Activated gamma-delta T cell treated with anti-CD3 and anti-CD28 coated beads, Interleukin-2, amount 50 U/mL, for 16 hours (primary cell): ENCODE measurements around the gene SDC3.

ENCODE experiments used
- DNase-seq: peaks from one replicate; pipeline ENCODE4 v3.0.0-alpha.2; 2020; ENCODE audit warnings: low read depth

SDC3 gene

GRCh38 chr1:30888975-30889374 is 19.6 kb downstream of the SDC3 start:
- no peak for DNase-seq

DNA sequence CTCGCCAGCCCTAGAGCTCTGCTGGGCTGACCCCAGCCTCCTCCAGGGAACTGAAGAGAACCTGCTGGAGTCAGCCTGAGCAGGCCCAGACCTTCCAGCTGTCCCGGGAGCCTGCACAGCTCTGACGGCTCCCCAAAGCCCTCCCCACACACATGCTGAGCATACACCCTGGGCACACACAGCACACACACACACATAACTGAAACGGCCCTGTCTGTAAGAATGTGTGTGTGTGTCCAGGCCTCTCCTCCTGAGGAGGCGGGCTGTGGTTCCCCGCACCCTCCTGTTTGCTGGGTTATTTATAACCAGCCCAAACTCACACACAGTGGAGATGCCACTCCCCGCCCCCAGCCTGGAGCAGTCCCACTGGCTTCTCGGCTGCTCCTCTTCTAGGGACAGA is 20.2 kb downstream of the SDC3 start:
- no peak for DNase-seq

DNA sequence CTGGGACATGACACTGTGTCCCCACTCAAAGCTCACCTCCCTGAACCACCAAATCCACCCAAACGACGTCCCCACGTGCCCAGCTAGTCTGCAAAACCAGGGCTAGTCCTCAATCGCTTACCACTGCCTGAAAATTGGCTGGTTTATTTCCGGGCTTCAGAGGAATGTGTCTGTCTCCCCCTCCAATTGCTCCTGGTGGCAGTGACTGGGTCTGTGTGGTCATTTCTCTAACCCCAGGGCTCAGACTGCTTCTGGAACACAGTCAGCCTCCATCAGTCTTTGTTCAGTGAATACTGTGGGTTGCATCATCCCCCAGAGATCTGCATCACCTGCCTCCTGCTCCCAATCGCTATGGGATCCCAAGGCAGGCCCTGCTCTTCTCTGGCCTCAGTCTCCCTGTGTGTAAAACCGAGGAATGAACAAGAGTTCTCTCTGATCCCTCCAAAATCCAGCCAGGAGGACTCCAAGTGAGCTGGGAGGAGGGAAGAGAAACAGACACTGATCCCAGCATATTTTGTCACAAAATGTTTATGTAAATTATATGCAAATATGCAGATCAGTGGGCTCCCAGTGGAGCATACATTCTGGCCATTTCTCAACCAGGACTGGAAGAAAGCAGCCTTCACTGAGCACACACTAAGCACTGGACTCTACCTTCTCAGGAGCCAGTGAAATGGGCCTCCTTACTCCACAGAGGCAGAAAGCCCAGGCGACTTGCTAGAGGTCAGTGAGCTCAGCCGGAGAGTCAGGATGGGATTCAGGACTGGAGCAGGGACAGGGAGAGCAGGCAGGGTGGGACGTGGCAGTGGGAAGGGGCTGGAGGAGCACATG is 20.9 kb downstream of the SDC3 start:
- no peak for DNase-seq

- DNase-seq, result no peak
These were observed 21.7 kb downstream of the SDC3 start for GRCh38 chr1:30886710-30887428.

DNA sequence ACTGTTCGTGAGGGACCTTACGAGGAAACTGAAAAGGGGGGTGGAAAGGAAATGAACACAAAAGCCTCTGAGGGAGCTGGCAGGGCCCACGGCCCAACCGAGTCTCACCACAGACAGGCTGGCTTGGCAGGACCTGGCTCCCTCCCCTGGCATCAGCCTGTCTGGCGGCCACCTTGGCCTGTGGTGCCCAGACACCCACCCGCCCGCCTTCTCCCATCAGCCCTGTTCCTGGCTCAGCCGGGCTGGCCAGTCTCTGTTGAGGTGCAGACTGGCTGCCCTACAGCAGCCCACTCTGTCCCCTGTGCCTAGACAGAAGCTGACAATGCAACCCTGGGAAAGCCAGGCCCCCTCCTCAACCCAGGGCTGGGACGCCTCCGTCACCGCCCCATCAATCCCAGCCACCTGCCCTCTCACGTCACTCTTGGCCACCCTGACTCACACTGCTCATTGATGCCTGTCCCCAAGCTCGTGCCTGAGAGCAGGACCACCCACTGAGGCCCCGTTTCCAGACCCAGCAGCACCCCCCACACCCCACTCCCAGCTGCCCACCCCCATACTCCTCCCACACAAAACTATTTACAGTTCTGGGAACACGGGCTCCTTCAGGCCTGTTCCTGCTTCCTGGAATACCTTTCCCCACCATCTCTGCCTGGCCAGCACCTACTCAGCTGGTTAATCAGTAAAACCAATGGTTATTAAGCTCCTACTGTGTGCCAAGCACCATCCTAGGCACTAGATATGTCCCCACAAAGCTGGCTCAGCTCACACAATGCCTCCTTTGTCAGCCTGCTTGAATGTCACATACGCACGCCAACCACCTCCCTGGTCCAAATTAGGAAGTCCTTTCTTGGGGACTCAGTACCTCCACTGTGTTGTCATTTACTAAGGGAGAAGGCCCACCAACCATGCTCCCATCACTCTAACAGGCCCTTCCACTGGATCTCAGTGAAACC is 22.7 kb downstream of the SDC3 start:
- DNase-seq, result no peak

DNA sequence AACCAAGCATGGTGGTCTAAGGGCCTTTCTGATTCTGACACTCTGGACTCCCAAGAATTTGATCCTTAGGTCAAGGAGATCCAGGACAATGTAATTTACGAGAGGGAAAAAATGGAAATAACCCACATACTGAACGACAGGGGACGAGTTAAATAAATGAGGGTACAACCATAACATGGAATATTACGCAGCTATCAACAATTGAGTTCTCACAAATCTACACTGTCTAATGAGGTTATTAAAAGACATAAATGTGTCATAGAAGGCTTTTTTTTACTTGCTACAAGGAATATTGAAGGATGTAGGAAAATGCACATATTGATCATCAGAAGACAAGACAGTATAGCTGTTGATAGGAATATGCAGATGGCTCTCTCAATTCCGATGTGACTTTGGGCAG is 23.8 kb downstream of the SDC3 start:
- DNase-seq, result no peak

- no peak for DNase-seq
These were observed 25.0 kb downstream of the SDC3 start for GRCh38 chr1:30883389-30884172.

DNA sequence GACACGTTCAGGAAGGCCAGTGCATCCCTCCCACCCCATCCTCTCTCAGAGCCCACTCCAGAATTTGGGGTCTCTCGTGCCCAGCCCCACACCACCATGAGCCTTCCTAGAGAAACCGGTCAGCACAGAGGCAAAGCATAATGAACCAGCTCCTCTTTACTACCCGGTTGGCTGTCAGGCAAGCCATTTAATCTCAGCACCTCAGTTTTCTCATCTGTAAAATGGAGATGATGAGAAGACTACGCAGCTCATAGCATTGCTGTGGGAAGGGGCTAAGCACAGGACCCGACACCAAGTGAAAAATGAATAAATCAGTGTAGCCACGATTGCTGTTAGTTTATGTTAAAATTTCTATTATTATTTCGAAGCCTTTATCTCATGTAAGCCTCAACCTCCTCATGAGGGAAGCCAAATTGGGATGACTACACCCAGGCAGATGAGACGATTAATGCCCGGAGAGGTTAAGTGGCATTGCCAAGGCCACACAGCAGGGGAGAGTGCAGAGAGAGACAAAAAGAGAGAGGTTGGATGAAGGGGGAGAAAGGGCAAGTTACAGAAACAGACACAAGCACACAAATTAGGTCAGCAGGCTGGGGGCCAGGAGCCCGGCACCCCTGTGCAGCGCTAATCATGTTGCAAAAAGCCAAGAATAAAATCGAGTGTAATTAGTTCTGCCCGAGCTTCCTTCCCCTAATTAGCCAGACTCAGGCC is 25.7 kb downstream of the SDC3 start:
- DNase-seq, result no peak

- no peak for DNase-seq
These were observed 27.0 kb downstream of the SDC3 start for GRCh38 chr1:30881319-30882181.

- no peak for DNase-seq
These were observed 27.8 kb downstream of the SDC3 start for GRCh38 chr1:30880678-30881318.

DNA sequence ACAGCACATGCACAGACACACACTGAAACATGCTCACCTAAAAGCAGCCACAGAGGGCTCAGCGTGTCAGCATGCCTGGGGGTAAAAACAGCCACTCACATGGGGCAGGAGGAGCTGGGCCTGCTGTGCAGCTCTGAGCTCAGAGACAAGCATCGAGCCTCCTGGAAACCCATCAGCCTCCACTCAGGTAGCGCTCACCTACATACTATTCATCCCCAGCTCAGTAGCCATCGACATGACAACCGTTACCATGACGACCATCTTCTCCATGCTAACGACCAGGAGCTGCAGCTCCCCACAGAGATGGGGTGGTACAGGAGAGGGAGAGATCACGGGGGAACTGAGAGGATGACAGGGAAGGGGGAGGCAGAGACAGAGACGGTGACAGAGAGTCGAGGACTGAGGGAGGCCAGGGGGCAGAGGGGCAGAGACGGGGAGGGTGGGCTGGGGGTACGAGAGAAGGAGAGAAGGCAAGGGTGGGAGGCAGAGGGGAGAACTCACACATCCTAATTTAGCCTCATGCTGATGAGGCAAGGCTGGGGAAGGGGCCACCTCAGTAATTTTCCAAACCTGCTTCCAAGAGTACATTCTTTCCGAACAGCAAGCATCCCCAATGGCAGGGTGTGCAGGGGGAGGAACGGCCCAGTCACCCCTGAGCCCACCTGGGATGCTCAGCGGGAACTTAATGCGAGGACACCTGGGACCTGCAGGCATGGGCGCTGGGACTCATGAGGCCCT is 28.4 kb downstream of the SDC3 start:
- DNase-seq, result no peak

GRCh38 chr1:30879126-30879786 is 29.3 kb downstream of the SDC3 start:
- no peak for DNase-seq

DNA sequence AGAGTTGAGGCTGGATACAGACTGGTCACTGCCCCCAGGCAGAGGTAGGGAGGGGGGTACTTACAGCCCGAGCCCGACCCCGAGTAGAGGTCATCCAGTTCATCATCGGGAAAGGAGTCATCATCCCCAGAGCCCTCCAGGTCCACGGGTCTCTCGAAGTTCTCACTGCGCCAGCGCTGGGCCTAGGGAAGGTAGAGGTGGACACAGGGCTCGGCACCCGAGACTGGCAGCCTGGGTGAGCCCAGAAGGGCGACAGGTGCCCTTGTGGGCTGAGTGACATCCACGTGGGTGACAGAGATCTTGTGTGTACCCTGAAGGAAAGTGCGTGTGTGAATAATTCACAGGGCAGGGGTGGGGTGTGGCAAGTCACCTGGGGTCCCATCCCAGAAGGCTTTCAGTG is 30.0 kb downstream of the SDC3 start:
- no peak for DNase-seq

- DNase-seq, result no peak
These were observed 30.5 kb downstream of the SDC3 start for GRCh38 chr1:30878016-30878415.

DNA sequence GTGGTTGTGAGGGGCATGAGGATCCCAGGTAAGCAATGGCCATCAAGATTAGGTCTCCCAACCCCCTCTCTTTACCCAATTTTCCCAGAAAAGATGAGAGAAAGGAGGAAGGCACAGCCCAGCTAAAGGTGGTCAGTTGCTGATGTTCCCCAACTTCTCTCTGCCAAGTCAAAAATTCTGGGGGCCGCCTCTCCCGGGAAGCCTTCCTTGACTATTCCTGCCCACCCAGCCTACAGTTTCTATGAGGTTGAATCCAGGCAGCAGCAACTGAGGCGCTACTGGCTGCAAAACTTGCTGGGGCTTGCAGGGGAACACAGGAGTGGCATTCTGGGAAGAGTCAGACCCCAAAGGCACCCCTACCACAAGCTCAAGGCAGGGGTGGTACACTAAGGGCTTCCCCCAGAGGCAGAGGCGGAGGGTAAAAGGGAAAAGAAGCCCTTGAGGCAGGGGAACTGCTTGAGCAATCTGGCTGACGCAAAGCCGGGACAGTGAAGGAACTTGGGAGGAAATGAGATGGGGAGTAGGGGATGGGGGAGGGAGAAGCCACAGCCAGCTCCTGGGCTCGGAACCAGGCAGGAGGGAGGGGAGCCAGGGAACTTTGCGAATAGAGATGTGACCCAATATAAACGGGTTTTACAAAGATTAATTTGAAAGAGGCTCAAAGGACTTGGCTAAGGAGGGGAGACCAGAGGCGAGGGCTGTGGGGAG is 31.2 kb downstream of the SDC3 start:
- no peak for DNase-seq

GRCh38 chr1:30876451-30877204 is 31.9 kb downstream of the SDC3 start:
- DNase-seq, result no peak

DNA sequence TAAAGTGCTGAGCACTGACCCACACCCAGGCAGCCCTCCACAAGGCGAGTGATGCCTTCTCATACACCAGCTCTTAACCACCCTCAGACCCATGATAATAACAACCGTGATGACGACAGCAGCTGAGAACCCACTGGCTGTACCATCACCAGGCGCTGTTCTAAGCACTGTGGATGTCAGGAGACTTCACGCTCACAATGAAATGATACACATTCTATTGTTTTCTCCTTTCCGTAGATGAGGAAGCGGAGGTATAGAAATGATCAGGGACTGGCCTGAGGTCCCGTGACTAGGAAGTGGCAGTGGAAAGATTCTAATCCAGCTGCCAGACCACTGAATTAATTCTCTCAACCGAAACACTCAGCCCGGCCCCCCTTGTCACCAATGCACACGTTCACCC is 32.6 kb downstream of the SDC3 start:
- DNase-seq, result no peak
